Measurements from ENCODE around the gene MRPS21.

MRPS21 gene

DNA sequence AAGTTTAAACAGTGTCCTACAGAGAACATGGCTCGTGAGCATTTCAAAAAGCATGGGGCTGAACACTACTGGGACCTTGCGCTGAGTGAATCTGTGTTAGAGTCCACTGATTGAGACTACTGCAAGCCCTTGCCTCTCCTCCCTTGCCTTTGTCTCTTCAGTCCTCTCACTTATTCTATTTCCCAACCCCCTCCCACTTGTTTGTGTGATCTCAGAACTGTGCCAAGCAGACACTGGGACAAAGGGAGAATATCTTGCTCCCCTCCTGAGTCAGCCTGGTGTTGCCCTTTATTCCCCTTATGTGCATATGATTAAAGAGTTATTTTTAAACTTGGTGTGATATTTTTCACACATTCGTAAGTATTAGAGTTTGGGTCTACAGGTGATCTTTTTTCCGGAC is 59.2 kb downstream of the MRPS21 start:
- TF ChIP-seq ZNF112 (tag by site-specific recombination; IDR thresholded peaks at IDR 0.05) (no peak), FEZF1 (tag by site-specific recombination; IDR thresholded peaks at IDR 0.05) (no peak), GLI2 (tag by site-specific recombination; IDR thresholded peaks at IDR 0.05; ENCODE audit: borderline replicate concordance, low read depth) (no peak), ZBTB17 (tag by site-specific recombination; IDR thresholded peaks at IDR 0.05) (no peak), ZNF366 (tag by site-specific recombination; conservative IDR thresholded peaks at IDR 0.05) (no peak), ZNF670 (tag by site-specific recombination; IDR thresholded peaks at IDR 0.05; ENCODE audit: low read depth) (no peak), ZFP3 (tag by site-specific recombination; IDR thresholded peaks at IDR 0.05; ENCODE audit: low read depth) (no peak), ZNF114 (tag by site-specific recombination; IDR thresholded peaks at IDR 0.05) (no peak), ZNF132 (tag by site-specific recombination; IDR thresholded peaks at IDR 0.05; ENCODE audit: borderline replicate concordance) (no peak), OSR2 (tag by site-specific recombination; IDR thresholded peaks at IDR 0.05) (no peak)
- TF ChIP-seq, protein P1, sequence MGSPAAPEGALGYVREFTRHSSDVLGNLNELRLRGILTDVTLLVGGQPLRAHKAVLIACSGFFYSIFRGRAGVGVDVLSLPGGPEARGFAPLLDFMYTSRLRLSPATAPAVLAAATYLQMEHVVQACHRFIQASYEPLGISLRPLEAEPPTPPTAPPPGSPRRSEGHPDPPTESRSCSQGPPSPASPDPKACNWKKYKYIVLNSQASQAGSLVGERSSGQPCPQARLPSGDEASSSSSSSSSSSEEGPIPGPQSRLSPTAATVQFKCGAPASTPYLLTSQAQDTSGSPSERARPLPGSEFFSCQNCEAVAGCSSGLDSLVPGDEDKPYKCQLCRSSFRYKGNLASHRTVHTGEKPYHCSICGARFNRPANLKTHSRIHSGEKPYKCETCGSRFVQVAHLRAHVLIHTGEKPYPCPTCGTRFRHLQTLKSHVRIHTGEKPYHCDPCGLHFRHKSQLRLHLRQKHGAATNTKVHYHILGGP (tag by site-specific recombination; IDR thresholded peaks at IDR 0.05) = no peak
- TF ChIP-seq, protein P2, sequence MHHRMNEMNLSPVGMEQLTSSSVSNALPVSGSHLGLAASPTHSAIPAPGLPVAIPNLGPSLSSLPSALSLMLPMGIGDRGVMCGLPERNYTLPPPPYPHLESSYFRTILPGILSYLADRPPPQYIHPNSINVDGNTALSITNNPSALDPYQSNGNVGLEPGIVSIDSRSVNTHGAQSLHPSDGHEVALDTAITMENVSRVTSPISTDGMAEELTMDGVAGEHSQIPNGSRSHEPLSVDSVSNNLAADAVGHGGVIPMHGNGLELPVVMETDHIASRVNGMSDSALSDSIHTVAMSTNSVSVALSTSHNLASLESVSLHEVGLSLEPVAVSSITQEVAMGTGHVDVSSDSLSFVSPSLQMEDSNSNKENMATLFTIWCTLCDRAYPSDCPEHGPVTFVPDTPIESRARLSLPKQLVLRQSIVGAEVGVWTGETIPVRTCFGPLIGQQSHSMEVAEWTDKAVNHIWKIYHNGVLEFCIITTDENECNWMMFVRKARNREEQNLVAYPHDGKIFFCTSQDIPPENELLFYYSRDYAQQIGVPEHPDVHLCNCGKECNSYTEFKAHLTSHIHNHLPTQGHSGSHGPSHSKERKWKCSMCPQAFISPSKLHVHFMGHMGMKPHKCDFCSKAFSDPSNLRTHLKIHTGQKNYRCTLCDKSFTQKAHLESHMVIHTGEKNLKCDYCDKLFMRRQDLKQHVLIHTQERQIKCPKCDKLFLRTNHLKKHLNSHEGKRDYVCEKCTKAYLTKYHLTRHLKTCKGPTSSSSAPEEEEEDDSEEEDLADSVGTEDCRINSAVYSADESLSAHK (tag by site-specific recombination; IDR thresholded peaks at IDR 0.05) = no peak
- TF ChIP-seq, protein P3, sequence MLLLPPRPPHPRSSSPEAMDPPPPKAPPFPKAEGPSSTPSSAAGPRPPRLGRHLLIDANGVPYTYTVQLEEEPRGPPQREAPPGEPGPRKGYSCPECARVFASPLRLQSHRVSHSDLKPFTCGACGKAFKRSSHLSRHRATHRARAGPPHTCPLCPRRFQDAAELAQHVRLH (tag by site-specific recombination; IDR thresholded peaks at IDR 0.05) = no peak
- Histone ChIP-seq H3K4me3 (ENCODE audit: low read depth, low read length) (no peak overlapping the region), H3K36me3 (ENCODE audit: control insufficient read depth in 2 of 2, insufficient read depth in 1 of 2, low read length in 2 of 2) (peaks cover 37 to 65% of the 10 kb centered on the region in 2 experiments), H3K27ac (ENCODE audit: extremely low read depth, low read depth, low read length) (no peak overlapping the region), H3K9me3 (ENCODE audit: control insufficient read depth, insufficient read depth, low read depth, low read length) (no peaks in the 10 kb centered on the region), H3K4me1 (ENCODE audit: control insufficient read depth, insufficient read depth, low read length) (no peaks in the 10 kb centered on the region)
- CTCF ChIA-PET = interaction anchor here (0.6 kb wide), 1 partner anchor 179 kb away, joined by 3 read pairs; no protein-coding TSS in a partner anchor
- POLR2A ChIA-PET = no interaction called here
